ENCODE results near the gene IFNAR1.

Gene IFNAR1

DNA sequence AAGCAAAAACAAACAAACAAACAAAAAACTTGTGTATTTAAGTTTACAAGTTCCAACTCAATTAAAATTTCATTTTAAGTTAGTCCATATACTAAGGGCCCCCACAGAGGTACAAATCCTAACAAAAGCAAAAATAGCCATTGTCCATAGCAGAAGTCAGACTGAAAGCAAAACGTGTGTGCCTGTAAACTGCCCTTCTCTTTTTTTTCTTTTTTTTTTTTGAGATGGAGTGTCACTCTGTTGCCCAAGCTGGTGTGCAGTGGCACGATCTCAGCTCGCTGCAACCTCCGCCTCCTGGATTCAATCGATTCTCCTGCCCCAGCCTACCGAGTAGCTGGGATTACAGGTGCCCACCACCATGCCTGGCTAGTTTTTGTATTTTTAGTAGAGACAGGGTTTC is 66.9 kb downstream of the IFNAR1 start:
- H3K4me2 ChIP-seq (ENCODE audit: low read depth, low read length) = no peak overlapping the region
- no peaks in the 10 kb centered on the region for H4K20me1 ChIP-seq (ENCODE audit: insufficient read depth, low read length)
- H2AFZ ChIP-seq (ENCODE audit: low read length) = no peak overlapping the region
- H3K27me3 ChIP-seq (replicated peaks; ENCODE audit: insufficient read depth, low read length) = no peaks in the 10 kb centered on the region
- no peak for TF ChIP-seq EZH2phosphoT487 (IDR thresholded peaks at IDR 0.05; ENCODE audit: low read length)
- TF ChIP-seq, protein P1, sequence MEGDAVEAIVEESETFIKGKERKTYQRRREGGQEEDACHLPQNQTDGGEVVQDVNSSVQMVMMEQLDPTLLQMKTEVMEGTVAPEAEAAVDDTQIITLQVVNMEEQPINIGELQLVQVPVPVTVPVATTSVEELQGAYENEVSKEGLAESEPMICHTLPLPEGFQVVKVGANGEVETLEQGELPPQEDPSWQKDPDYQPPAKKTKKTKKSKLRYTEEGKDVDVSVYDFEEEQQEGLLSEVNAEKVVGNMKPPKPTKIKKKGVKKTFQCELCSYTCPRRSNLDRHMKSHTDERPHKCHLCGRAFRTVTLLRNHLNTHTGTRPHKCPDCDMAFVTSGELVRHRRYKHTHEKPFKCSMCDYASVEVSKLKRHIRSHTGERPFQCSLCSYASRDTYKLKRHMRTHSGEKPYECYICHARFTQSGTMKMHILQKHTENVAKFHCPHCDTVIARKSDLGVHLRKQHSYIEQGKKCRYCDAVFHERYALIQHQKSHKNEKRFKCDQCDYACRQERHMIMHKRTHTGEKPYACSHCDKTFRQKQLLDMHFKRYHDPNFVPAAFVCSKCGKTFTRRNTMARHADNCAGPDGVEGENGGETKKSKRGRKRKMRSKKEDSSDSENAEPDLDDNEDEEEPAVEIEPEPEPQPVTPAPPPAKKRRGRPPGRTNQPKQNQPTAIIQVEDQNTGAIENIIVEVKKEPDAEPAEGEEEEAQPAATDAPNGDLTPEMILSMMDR (IDR thresholded peaks at IDR 0.05; ENCODE audit: low read length) = no peak
- no peak for TF ChIP-seq EZH2 (optimal IDR thresholded peaks at IDR 0.05; ENCODE audit: low read depth, low read length)
- H3K79me2 ChIP-seq (ENCODE audit: low read length) = no peaks in the 10 kb centered on the region
- H3K4me3 ChIP-seq (ENCODE audit: low read length) = no peak overlapping the region
- no peak overlapping the region for H3K27ac ChIP-seq (ENCODE audit: low read length)
- peaks cover 12% of the 10 kb centered on the region for H3F3A ChIP-seq (ENCODE audit: insufficient read depth, low read length)
- no peak for DNase-seq
- no peaks in the 10 kb centered on the region for H3K9me3 ChIP-seq (replicated peaks; ENCODE audit: insufficient read depth, low read length)
- no peaks in the 10 kb centered on the region for H3K9me2 ChIP-seq (replicated peaks; ENCODE audit: insufficient read depth, low read length)
- no peaks in the 10 kb centered on the region for H3K36me3 ChIP-seq (replicated peaks; ENCODE audit: insufficient read depth, low read length)
- H3K4me1 ChIP-seq (ENCODE audit: low read length) = peaks cover 7% of the 10 kb centered on the region
- H3K9ac ChIP-seq (ENCODE audit: low read length) = no peak overlapping the region

DNA sequence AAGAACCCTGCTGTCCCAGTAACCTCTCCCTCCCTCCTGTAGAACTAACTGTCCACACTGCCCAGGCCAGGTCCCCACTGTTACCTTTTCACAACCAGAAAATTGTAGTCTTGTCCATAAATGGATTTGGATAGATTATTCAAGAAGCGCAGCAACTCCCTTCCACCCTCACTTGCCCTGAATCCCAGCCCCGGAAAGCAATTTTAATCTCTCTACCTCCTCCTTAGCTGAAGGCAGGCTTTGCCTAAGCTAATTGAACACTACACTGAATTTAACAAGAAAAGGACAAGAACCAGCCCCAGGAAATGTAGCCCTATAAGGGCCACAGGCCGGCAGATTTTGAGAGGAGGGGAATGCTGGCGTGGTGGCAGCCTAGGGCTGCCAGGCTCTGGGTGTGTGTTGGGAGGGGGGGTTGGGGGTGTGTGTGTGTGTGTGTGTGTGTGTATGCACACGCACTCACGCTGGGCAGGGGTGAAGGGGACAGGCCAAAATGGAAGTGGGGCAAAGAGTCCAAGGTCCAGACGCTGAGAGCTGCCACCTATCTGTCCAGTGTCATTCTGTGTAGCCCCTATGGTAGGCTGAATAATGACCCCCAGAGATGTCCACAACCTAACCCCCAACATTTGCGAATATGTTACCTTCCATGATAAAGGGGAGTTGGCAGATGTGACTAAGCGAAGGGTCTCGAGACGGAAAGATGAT is 67.7 kb downstream of the IFNAR1 start:
- Histone ChIP-seq H3K9me2 (replicated peaks; ENCODE audit: insufficient read depth, low read length) (no peaks in the 10 kb centered on the region), H3K27me3 (replicated peaks; ENCODE audit: insufficient read depth, low read length) (no peaks in the 10 kb centered on the region), H3K36me3 (replicated peaks; ENCODE audit: insufficient read depth, low read length) (no peaks in the 10 kb centered on the region), H3K4me1 (ENCODE audit: low read length) (peaks cover 7% of the 10 kb centered on the region), H3K4me3 (ENCODE audit: low read length) (no peak overlapping the region), H3F3A (ENCODE audit: insufficient read depth, low read length) (peaks cover 12% of the 10 kb centered on the region), H2AFZ (ENCODE audit: low read length) (no peak overlapping the region), H3K9me3 (replicated peaks; ENCODE audit: insufficient read depth, low read length) (no peaks in the 10 kb centered on the region), H4K20me1 (ENCODE audit: insufficient read depth, low read length) (no peaks in the 10 kb centered on the region), H3K4me2 (ENCODE audit: low read depth, low read length) (no peak overlapping the region), H3K9ac (ENCODE audit: low read length) (no peak overlapping the region), H3K27ac (ENCODE audit: low read length) (no peak overlapping the region), H3K79me2 (ENCODE audit: low read length) (no peaks in the 10 kb centered on the region)
- TF ChIP-seq EZH2 (optimal IDR thresholded peaks at IDR 0.05; ENCODE audit: low read depth, low read length) (no peak), EZH2phosphoT487 (IDR thresholded peaks at IDR 0.05; ENCODE audit: low read length) (no peak)
- DNase-seq = no peak

DNA sequence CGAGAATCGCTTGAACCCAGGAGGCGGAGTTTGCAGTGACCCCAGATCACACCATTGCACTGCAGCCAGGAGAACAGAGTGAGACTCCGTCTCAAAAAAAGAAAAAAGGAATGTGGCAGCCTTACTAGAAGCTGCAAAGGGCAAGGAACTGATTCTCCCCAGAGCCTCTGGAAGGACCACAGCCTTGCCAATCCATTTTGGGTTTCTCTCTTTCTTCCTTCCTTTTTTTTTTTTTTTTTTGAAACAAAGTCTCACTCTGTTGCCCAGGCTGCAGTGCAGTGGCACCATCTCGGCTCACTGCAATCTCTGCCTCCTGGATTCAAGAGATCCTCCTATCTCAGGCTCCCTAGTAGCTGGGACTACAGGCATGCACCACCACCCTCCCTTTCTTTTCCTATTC is 68.6 kb downstream of the IFNAR1 start:
- H3K36me3 ChIP-seq (replicated peaks; ENCODE audit: insufficient read depth, low read length) = no peaks in the 10 kb centered on the region
- H3K79me2 ChIP-seq (ENCODE audit: low read length) = no peaks in the 10 kb centered on the region
- no peak overlapping the region for H2AFZ ChIP-seq (ENCODE audit: low read length)
- H3K4me1 ChIP-seq (ENCODE audit: low read length) = peaks cover 7% of the 10 kb centered on the region
- no peaks in the 10 kb centered on the region for H4K20me1 ChIP-seq (ENCODE audit: insufficient read depth, low read length)
- no peak overlapping the region for H3K27ac ChIP-seq (ENCODE audit: low read length)
- H3K4me2 ChIP-seq (ENCODE audit: low read depth, low read length) = no peak overlapping the region
- peaks cover 12% of the 10 kb centered on the region for H3F3A ChIP-seq (ENCODE audit: insufficient read depth, low read length)
- no peak for DNase-seq
- no peak for TF ChIP-seq EZH2 (optimal IDR thresholded peaks at IDR 0.05; ENCODE audit: low read depth, low read length)
- TF ChIP-seq, protein P1 (IDR thresholded peaks at IDR 0.05; ENCODE audit: low read length) = no peak
- H3K9me3 ChIP-seq (replicated peaks; ENCODE audit: insufficient read depth, low read length) = no peaks in the 10 kb centered on the region
- no peaks in the 10 kb centered on the region for H3K9me2 ChIP-seq (replicated peaks; ENCODE audit: insufficient read depth, low read length)
- H3K4me3 ChIP-seq (ENCODE audit: low read length) = no peak overlapping the region
- no peak overlapping the region for H3K9ac ChIP-seq (ENCODE audit: low read length)
- no peaks in the 10 kb centered on the region for H3K27me3 ChIP-seq (replicated peaks; ENCODE audit: insufficient read depth, low read length)

DNA sequence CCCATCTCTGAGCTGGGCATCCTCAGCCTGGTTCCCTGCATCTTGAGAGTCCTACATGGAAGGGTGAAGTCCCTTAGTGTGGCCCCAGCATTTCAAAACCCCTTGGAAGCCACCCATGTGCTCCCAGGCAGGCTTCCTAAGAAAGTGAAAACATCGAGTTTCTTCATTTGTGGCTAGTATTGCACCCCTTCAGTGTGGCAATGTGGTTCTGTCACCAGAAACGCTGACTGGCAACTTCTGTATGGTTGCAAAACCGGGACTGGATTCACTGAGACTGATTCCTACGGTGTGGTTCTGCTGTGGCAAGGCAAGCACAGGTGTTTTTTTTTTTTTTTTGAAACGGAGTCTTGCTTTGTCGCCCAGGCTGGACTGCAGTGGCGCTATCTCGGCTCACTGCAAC is 69.5 kb downstream of the IFNAR1 start:
- Histone ChIP-seq H3K9me2 (replicated peaks; ENCODE audit: insufficient read depth, low read length) (no peaks in the 10 kb centered on the region), H3K27ac (ENCODE audit: low read length) (peak overlapping the region; percentile 3; the same call in 1 of the 2 replicates), H3K4me1 (ENCODE audit: low read length) (peaks cover 7% of the 10 kb centered on the region), H3K4me3 (ENCODE audit: low read length) (no peak overlapping the region), H2AFZ (ENCODE audit: low read length) (0 out of 2 replicates have a peak overlapping the region, but pooled peaks have one; percentile 3), H3K9ac (ENCODE audit: low read length) (no peak overlapping the region), H3K9me3 (replicated peaks; ENCODE audit: insufficient read depth, low read length) (no peaks in the 10 kb centered on the region), H3F3A (ENCODE audit: insufficient read depth, low read length) (peaks cover 12% of the 10 kb centered on the region), H3K36me3 (replicated peaks; ENCODE audit: insufficient read depth, low read length) (no peaks in the 10 kb centered on the region), H3K79me2 (ENCODE audit: low read length) (no peaks in the 10 kb centered on the region), H3K27me3 (replicated peaks; ENCODE audit: insufficient read depth, low read length) (no peaks in the 10 kb centered on the region), H3K4me2 (ENCODE audit: low read depth, low read length) (peak overlapping the region; percentile 35; the same call in 1 of the 2 replicates), H4K20me1 (ENCODE audit: insufficient read depth, low read length) (no peaks in the 10 kb centered on the region)
- TF ChIP-seq EZH2phosphoT487 (IDR thresholded peaks at IDR 0.05; ENCODE audit: low read length) = no peak
- TF ChIP-seq, protein P1 (IDR thresholded peaks at IDR 0.05; ENCODE audit: low read length) = no peak; the same call in 1 of the 2 replicates
- DNase-seq = peak; percentile 99
